Measurements from ENCODE around the gene GOLGA6C. TPM values are rescaled to one million over a fixed set of nuclear protein-coding genes. Genes with fewer than 3 reads are reported as not detected.
"Not testable (repeated sequence)": the region's sequence is repeated elsewhere in the genome, so short reads cannot be mapped to it uniquely, and the experiment has no call there.

Gene GOLGA6C
- total and polyA plus RNA-seq, 9 donors, result not detected

- H3K36me3 ChIP-seq; intact Hi-C loops (cut with DNase I); DNase-seq; H3K27me3 ChIP-seq; H3K4me1 ChIP-seq (ENCODE audit: insufficient read depth); H3K9me3 ChIP-seq; H3K27ac ChIP-seq; H3K4me3 ChIP-seq: not testable (repeated sequence)
- no CpG with 5 or more reads among the region's 3 CpGs for WGBS, 3 donors
Observed at GRCh38 chr15:75284152-75284551, 26.0 kb downstream of the GOLGA6C start.

GRCh38 chr15:75293660-75294059, 35.5 kb downstream of the GOLGA6C start:
- 47% methylated on average over 5 of the region's 18 CpGs; no CpG with 5 or more reads in 2 of the 3 donors for WGBS, 3 donors
- H3K4me3 ChIP-seq; H3K36me3 ChIP-seq; DNase-seq; H3K27me3 ChIP-seq; H3K27ac ChIP-seq; H3K4me1 ChIP-seq (ENCODE audit: insufficient read depth); intact Hi-C loops (cut with DNase I); H3K9me3 ChIP-seq: not testable (repeated sequence)

- DNase-seq; H3K27me3 ChIP-seq; H3K36me3 ChIP-seq; H3K9me3 ChIP-seq; H3K4me3 ChIP-seq; intact Hi-C loops (cut with DNase I); H3K27ac ChIP-seq; H3K4me1 ChIP-seq (ENCODE audit: insufficient read depth): not testable (repeated sequence)
- 75 to 100% (median 78%) methylated on average over 4 to 8 of the region's 13 CpGs for WGBS, 3 donors
Observed at GRCh38 chr15:75298541-75299310, 40.6 kb downstream of the GOLGA6C start.

GRCh38 chr15:75299311-75299688, 41.2 kb downstream of the GOLGA6C start:
- H3K27me3 ChIP-seq; intact Hi-C loops (cut with DNase I); H3K9me3 ChIP-seq; H3K4me1 ChIP-seq (ENCODE audit: insufficient read depth); H3K27ac ChIP-seq; H3K4me3 ChIP-seq; H3K36me3 ChIP-seq: not testable (repeated sequence)
- TF ChIP-seq CTCF (IDR thresholded peaks at IDR 0.05), result peak in 1 of 3 donors; percentile 26
- WGBS, 3 donors, result 18 to 26% (median 20%) methylated on average over 5 to 6 of the region's 6 CpGs
- peak; percentile 35 to 73 (median 55) for DNase-seq

GRCh38 chr15:75300026-75300425, 41.9 kb downstream of the GOLGA6C start:
- not testable (repeated sequence) for H3K4me3 ChIP-seq; H3K9me3 ChIP-seq; H3K4me1 ChIP-seq (ENCODE audit: insufficient read depth); DNase-seq; H3K27ac ChIP-seq; H3K36me3 ChIP-seq; H3K27me3 ChIP-seq
- intact Hi-C loops (cut with DNase I), result loop anchor here in 1 of 4 donors (10.0 kb wide), 1 partner anchor 275 kb away; the partner anchor contains the start of gene PPCDC
- 49 to 57% (median 53%) methylated on average over 6 of the region's 6 CpGs for WGBS, 3 donors

- Histone ChIP-seq H3K4me1 (ENCODE audit: insufficient read depth) (no peaks in the 10 kb centered on the region), H3K27ac (no peak overlapping the region), H3K36me3 (no peaks in the 10 kb centered on the region), H3K9me3 (no peaks in the 10 kb centered on the region), H3K4me3 (no peak overlapping the region), H3K27me3 (no peaks in the 10 kb centered on the region)
- 89% methylated on average over 6 to 9 of the region's 9 CpGs for WGBS, 3 donors
- TF ChIP-seq CTCF (IDR thresholded peaks at IDR 0.05), result no peak
- TF ChIP-seq EP300 (IDR thresholded peaks at IDR 0.05), result no peak
- intact Hi-C loops (cut with DNase I), result loop anchor here in 1 of 4 donors (10.0 kb wide), 1 partner anchor 278 kb away; the partner anchor contains the start of gene PPCDC
- no peak for DNase-seq
Observed at GRCh38 chr15:75302318-75302717, 44.2 kb downstream of the GOLGA6C start.

GRCh38 chr15:75302753-75303152, 44.6 kb downstream of the GOLGA6C start:
- not testable (repeated sequence) for DNase-seq; H3K9me3 ChIP-seq; H3K27ac ChIP-seq; H3K27me3 ChIP-seq; H3K4me1 ChIP-seq (ENCODE audit: insufficient read depth); H3K36me3 ChIP-seq; H3K4me3 ChIP-seq
- 93 to 95% (median 95%) methylated on average over 4 of the region's 4 CpGs for WGBS, 3 donors
- intact Hi-C loops (cut with DNase I), result loop anchor here in 1 of 4 donors (10.0 kb wide), 1 partner anchor 278 kb away; the partner anchor contains the start of gene PPCDC

Measured in ovary (tissue), 9 donors.